ENCODE measurements around the gene ITPRID2.
A peak's percentile ranks its signal among the peaks of the same experiment; 100 is the strongest.

Gene ITPRID2

DNA sequence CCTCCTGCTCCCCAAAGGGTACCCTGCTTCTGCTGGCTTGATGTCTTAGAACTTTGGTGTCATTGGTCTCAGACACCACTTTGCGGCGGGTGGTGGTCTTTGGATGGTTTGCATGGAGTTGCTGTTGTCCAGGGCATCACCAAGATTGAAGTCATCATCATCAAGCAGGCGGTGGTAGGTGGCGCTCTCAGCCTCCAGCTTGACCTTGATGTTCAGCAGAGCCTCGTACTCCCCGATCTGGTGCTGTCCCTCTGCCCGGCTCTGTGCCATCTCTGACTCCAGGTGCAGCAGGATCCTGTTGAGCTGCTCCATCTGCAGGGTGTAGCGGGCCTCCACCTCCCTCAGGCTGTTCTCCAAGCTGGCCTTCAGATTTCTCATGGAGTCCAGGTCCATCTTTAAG lies 69.6 kb downstream of the ITPRID2 start:
- DNase-seq: peak in 1 of 4 experiments; percentile 13

DNA sequence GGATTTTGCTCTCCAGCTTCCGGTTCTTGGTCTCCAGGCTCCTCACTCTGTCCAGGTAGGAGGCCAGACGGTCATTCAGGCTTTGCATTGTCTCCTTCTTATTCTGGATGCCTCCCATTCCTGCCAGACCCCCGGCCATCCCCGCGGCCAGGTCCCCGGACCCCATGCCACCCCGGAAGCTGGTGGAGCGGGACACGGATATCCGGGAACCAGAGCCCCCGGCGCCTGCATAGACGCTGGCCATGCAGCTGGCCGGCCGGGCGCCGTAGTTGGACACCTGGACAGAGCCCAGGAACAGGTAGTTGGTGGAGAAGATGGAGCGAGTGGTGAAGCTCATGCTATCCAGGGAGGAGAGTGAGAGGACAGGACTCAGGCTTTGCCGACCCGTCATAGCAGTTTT lies 70.6 kb downstream of the ITPRID2 start:
- no peak for DNase-seq

DNA sequence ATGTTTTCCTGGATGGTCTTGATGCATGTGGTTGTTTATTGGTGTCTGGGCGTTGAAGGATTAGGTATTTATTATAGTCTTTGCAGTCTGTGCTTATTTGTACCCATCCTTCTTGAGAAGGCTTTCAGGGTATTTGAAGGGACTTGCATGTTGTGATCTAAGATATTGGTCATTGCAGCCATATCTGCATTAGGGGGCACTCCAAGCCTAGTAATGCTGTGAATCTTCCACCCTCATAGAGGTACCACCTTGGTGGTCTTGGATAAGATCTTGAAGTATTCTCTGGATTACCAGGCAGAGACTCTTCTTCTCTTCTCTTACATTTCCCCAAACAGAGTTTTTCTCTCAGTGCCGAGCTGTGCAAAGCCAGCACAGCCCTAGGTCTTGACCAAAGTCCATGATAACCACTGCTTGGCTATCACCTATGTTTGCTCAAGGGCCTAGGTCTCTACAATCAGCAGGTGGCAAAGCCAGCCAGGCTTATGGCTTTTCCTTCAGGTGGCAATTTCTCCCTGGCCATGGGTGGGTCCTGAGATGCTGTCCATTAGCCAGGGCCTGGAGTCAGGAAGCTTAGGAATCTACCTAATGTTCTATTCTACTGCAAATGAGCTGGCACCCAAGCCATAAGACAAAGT lies 78.7 kb downstream of the ITPRID2 start:
- DNase-seq: no peak

DNA sequence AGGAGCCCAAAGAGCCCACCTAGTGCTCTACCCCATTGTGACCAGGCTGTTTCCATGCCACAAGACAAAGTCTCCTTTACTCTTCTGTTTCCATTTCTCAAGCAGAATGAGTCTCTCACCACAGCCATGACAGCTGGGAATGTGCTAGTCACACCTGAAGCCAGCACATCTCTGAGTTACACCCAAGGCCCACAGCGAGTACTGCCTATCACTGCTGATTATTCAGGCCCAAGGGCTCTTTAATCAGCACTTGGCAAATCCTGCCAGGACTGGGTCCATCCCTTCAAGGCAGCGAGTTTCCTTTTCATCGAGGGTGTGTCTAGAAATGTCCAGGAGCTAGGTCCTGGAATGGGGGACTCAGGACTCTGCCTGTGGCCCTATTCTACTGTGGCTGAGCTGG lies 79.5 kb downstream of the ITPRID2 start:
- DNase-seq: no peak

DNA sequence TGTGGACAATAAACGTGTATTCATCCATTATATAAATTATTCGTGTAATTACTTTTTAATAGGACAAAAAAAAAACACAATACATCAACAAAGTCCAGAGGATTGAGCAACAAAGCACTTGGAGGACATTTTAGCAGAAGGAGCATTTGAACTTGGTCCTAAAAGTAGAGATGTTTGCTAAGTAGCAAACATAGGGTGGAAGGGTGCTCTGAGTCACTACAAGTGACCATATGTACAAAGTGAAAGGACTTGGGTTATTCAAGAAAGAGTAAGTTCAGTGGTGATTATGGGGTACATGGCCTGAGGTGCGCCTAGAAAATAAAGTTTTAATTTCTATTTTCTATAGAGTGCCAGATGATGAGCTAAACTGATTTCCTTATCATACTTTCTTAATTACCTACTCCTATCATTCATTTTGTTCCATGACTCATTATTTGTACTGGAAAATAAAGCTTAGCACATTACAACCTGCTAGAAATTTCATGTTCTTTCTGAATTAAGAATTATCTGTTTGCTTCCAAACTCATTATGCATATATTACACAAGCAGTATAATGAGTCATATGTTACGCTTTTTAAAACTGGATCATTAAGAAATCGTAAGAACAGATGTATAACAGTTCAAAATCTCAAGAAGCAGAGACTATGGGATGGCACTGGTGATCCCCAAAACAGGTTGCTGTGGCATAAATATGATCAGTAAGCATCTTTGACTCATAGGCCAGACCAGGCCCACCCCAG lies 81.1 kb downstream of the ITPRID2 start:
- no peak for DNase-seq

DNA sequence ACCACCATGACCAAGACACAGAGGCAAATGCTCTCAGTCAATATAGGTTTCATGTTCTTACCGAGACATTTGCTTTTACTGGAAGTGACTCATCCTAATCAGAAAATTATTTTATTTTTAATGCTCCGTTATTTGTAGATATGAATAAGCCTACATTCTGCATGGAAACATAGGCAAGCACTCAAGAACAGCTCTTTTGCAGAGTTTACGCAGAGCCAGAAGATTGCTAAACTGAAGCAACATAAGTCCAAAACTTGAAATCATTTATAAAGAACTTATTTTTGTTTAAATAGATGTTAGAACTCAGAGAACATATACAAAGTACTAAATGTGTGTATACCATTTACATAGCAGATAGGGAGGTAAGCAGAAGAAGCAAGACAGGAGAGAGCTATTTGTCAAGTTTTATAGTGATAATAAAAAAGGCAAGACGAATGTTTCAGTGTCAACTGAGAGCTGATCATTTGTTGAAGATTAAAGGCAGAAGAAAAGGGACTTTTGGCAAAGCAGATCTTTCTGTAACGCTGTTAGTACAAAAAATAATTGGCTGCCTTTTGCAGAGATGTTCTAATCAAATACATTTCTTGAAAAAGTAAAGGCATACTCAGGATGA lies 81.7 kb downstream of the ITPRID2 start:
- DNase-seq: no peak

DNA sequence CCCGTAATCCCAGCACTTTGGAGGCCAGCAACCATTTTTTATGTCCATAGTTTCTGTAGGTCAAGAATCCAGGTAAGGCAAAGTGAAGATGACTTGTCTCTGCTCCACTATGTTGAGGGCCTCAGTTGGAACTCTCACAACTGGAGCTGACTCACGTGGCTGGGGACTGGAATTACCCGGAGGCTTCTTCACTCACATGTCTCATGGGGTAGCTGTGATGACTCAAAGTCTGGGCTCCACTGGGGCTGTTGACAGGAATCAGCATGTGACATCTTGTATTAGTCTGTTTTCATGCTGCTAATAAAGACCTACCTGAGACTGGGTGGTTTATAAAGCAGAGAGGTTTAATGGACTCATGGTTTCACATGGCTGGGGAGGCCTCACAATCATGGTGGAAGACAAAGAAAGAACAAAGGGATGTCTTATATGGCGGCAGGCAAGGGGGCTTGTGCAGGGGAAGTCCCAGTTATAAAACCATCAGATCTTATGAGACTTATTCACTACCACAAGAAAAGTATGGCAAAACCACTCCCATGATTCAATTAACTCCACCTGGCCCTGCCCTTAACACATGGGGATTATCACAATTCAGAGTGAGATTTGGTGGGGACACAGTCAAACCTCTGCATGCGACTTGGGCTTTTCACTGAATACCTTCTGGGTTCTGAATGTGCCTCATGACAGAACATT lies 86.3 kb downstream of the ITPRID2 start:
- peak in 2 of 4 experiments; percentile 22 to 25 for DNase-seq

DNA sequence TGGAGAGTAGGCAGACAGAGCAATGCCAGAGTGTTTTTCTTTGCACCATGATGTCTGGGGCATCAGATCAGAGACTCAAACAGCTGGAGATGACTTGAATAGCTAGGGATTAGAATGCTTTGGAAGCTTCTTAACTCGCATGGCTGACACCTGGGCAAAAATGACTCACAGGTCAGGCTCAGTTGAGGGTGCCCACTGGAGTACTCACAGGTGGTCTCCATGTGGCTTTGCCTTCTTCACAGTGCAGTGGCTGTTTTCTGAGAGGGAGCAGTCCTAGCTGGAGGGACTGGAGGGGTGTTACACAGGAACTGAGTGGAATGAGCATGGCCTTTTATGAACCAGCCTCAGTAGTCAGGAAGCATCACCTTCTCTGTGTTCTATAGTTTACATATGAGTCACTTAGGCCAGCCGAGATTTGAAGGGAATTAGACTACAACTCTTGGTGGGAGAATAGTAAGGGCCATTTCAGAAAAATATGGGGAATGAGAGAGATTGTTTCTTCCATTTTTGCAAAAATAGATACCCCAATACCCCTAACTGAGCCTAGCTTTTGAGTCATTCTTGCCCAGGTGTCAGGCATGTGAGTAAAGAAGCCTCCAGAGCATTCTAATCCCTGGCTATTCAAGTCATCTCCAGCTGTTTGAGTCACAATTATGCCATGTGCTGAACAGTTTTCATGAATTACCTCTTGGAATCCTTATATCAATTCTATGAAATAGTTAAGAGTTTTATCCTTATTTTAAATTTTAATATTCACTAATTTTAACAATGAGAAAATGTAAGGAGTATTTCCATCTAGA lies 87.0 kb downstream of the ITPRID2 start:
- DNase-seq: no peak
